Adipose tissue (tissue), 3 donors: ENCODE data around the gene FRMD1. TPM values are rescaled to one million over a fixed set of nuclear protein-coding genes. Genes with fewer than 3 reads are reported as not detected.

Experiments used
- H3K27ac ChIP-seq: one replicate; pipeline ENCODE4 v1.5.1; 2013; ENCODE audit warnings: low read depth, low read length
- WGBS, 3 donors: extraction: QIAGEN DNeasy Blood & Tissue Kit; methylation state at CpG; one replicate each; pipeline ENCODE4 v1.1.7; 2013; 5-methylcytosine and 5-hydroxymethylcytosine counted together
- polyA plus RNA-seq, 3 donors: library from polyadenylated mRNA; stranded (reverse); fragments of 200-250 nt; gene quantifications; one replicate each; pipeline ENCODE4 v1.2.3, GENCODE V29; 2013
- donor health status: healthy with polysubstance abuse.
- donor health status: Bipolar disorder and iron deficiency.
- donor health status: healthy.

FRMD1 gene
- polyA plus RNA-seq, 3 donors = 0.06 to 2.6 (median 1.3) TPM

GRCh38 chr6:168098431-168098861, 19.4 kb upstream of the FRMD1 start:
- H3K27ac ChIP-seq = no peak overlapping the region
- WGBS, 3 donors = 84 to 94% (median 94%) methylated on average over 13 of the region's 13 CpGs

GRCh38 chr6:168097621-168098430, 18.8 kb upstream of the FRMD1 start:
- WGBS, 3 donors = 40 to 94% (median 90%) methylated on average over 22 of the region's 22 CpGs
- no peak overlapping the region for H3K27ac ChIP-seq

- no peak overlapping the region for H3K27ac ChIP-seq
- 89 to 91% (median 91%) methylated on average over 10 of the region's 10 CpGs for WGBS, 3 donors
Observed at GRCh38 chr6:168097221-168097620, 18.2 kb upstream of the FRMD1 start.

GRCh38 chr6:168096271-168096764, 17.3 kb upstream of the FRMD1 start:
- H3K27ac ChIP-seq = no peak overlapping the region
- WGBS, 3 donors = 78 to 88% (median 78%) methylated on average over 13 of the region's 13 CpGs

- no peak overlapping the region for H3K27ac ChIP-seq
- 71 to 91% (median 90%) methylated on average over 14 of the region's 14 CpGs for WGBS, 3 donors
Observed at GRCh38 chr6:168095716-168096250, 16.8 kb upstream of the FRMD1 start.

GRCh38 chr6:168095171-168095691, 16.2 kb upstream of the FRMD1 start:
- 89 to 94% (median 91%) methylated on average over 17 of the region's 17 CpGs for WGBS, 3 donors
- no peak overlapping the region for H3K27ac ChIP-seq

GRCh38 chr6:168093634-168094033, 14.6 kb upstream of the FRMD1 start:
- WGBS, 3 donors = 87 to 94% (median 87%) methylated on average over 11 of the region's 11 CpGs

GRCh38 chr6:168093071-168093505, 14.1 kb upstream of the FRMD1 start:
- no peak overlapping the region for H3K27ac ChIP-seq
- 51 to 87% (median 81%) methylated on average over 12 of the region's 12 CpGs for WGBS, 3 donors

More at GRCh38 chr6:168093634-168094033, 14.6 kb upstream of the FRMD1 start:
- no peak overlapping the region for H3K27ac ChIP-seq

GRCh38 chr6:168092541-168092940, 13.5 kb upstream of the FRMD1 start:
- no peak overlapping the region for H3K27ac ChIP-seq
- 84 to 88% (median 87%) methylated on average over 8 of the region's 8 CpGs for WGBS, 3 donors

GRCh38 chr6:168091381-168092264, 12.6 kb upstream of the FRMD1 start:
- H3K27ac ChIP-seq = no peak overlapping the region
- 91 to 92% (median 91%) methylated on average over 28 of the region's 28 CpGs for WGBS, 3 donors

GRCh38 chr6:168090706-168091105, 11.7 kb upstream of the FRMD1 start:
- no peak overlapping the region for H3K27ac ChIP-seq
- WGBS, 3 donors = 80 to 88% (median 84%) methylated on average over 17 of the region's 17 CpGs

GRCh38 chr6:168090064-168090690, 11.2 kb upstream of the FRMD1 start:
- H3K27ac ChIP-seq = no peak overlapping the region
- WGBS, 3 donors = 75 to 90% (median 77%) methylated on average over 16 of the region's 16 CpGs

GRCh38 chr6:168089186-168090063, 10.4 kb upstream of the FRMD1 start:
- H3K27ac ChIP-seq = no peak overlapping the region
- WGBS, 3 donors = 77 to 84% (median 82%) methylated on average over 29 to 34 of the region's 34 CpGs

- H3K27ac ChIP-seq = no peak overlapping the region
- WGBS, 3 donors = 56 to 81% (median 63%) methylated on average over 20 of the region's 20 CpGs
Observed at GRCh38 chr6:168088161-168089053, 9.4 kb upstream of the FRMD1 start.

GRCh38 chr6:168087436-168088160, 8.6 kb upstream of the FRMD1 start:
- WGBS, 3 donors = 78 to 87% (median 84%) methylated on average over 25 of the region's 25 CpGs
- no peak overlapping the region for H3K27ac ChIP-seq

GRCh38 chr6:168086616-168087015, 7.6 kb upstream of the FRMD1 start:
- WGBS, 3 donors = 95 to 96% (median 95%) methylated on average over 10 of the region's 10 CpGs
- H3K27ac ChIP-seq = no peak overlapping the region
